HEK293 (cell line): ENCODE results near the gene TRMT1.

ENCODE experiments used
- ZFP3 ChIP-seq: fragments of 450-650 bp; formaldehyde crosslinking; IDR thresholded peaks from 2 replicates; pipeline ENCODE4 v1.5.1; 2016; ENCODE audit warnings: low read depth, missing biosample characterization, missing genetic modification characterization
- ZNF266 ChIP-seq: fragments of 450-650 bp; formaldehyde crosslinking; IDR thresholded peaks from 2 replicates; pipeline ENCODE4 v1.5.1; 2016; ENCODE audit warnings: missing biosample characterization, missing genetic modification characterization, low read depth
- ZNF558 ChIP-seq: fragments of 450-650 bp; formaldehyde crosslinking; IDR thresholded peaks from 2 replicates; pipeline ENCODE4 v1.5.1; 2016; ENCODE audit warnings: missing biosample characterization, missing genetic modification characterization
- TF ChIP-seq, protein P1 (sequence below): fragments of 450-650 bp; formaldehyde crosslinking; IDR thresholded peaks from 2 replicates; pipeline ENCODE4 v1.5.1; 2016; ENCODE audit warnings: missing biosample characterization, missing genetic modification characterization

DNA sequence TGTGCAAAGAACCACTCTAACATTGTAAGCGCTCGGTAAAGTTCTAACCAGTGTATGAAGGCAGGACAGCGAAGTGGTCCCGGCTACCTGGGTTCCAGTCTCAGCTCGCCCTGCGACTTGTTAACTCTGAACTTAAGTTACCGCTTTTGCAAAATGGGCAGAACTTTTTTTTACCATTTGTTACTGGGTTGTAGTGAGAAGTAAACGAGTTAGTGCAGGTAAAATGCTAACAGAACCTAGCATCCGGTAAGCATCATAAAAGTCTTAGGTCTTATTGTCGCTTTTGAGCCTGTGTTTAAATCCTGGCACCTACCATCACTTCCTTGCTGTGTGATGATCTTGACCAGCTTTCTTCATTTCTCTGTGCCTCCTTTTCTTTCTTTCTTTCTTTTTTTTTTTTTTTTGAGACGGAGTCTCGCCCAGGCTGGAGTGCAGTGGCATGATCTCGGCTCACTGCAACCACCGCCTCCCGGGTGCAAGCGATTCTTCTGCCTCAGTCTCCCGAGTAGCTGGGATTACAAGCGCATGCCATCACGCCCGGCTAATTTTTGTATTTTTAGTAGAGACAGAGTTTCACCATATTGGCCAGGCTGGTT is 734 bp upstream of the TRMT1 start:
- TF ChIP-seq ZFP3 (no peak), ZNF266 (tag by site-specific recombination) (no peak), ZNF558 (tag by site-specific recombination) (no peak)
- TF ChIP-seq, protein P1, sequence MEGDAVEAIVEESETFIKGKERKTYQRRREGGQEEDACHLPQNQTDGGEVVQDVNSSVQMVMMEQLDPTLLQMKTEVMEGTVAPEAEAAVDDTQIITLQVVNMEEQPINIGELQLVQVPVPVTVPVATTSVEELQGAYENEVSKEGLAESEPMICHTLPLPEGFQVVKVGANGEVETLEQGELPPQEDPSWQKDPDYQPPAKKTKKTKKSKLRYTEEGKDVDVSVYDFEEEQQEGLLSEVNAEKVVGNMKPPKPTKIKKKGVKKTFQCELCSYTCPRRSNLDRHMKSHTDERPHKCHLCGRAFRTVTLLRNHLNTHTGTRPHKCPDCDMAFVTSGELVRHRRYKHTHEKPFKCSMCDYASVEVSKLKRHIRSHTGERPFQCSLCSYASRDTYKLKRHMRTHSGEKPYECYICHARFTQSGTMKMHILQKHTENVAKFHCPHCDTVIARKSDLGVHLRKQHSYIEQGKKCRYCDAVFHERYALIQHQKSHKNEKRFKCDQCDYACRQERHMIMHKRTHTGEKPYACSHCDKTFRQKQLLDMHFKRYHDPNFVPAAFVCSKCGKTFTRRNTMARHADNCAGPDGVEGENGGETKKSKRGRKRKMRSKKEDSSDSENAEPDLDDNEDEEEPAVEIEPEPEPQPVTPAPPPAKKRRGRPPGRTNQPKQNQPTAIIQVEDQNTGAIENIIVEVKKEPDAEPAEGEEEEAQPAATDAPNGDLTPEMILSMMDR, result no peak
